Uterus (tissue), 4 donors: ENCODE data around the gene GALNT14. TPM values are rescaled to one million over a fixed set of nuclear protein-coding genes. Genes with fewer than 3 reads are reported as not detected.

Source experiments
- DNase-seq, 2 donors: peaks; one replicate each; pipeline ENCODE4 v3.0.0-alpha.2; 2019 to 2020
- H3K27ac ChIP-seq, 2 donors: fragments of 200-600 bp; sonication (generic); 1 replicate in 1 of 2; 2 replicates in 1 of 2; pipeline ENCODE4 v1.5.1; 2016 to 2018
- H3K27me3 ChIP-seq, 2 donors: fragments of 200-600 bp; sonication (generic); one replicate each; pipeline ENCODE4 v1.5.1; 2018 to 2019; ENCODE audit warnings: control low read depth in 1 of 2
- H3K36me3 ChIP-seq, 2 donors: fragments of 200-600 bp; sonication (generic); one replicate each; pipeline ENCODE4 v1.5.1; 2019; ENCODE audit warnings: control low read depth in 1 of 2
- H3K4me1 ChIP-seq, 2 donors: fragments of 200-600 bp; sonication (generic); one replicate each; pipeline ENCODE4 v1.5.1; 2018 to 2019; ENCODE audit warnings: control low read depth in 1 of 2
- H3K4me3 ChIP-seq, 2 donors: fragments of 200-600 bp; sonication (generic); 1 replicate in 1 of 2; 2 replicates in 1 of 2; pipeline ENCODE4 v1.5.1; 2018 to 2019; ENCODE audit warnings: mild to moderate bottlenecking in 1 of 2
- H3K9me3 ChIP-seq, 2 donors: fragments of 200-600 bp; sonication (generic); one replicate each; pipeline ENCODE4 v1.5.1; 2019; ENCODE audit warnings: control low read depth in 1 of 2
- CTCF ChIP-seq, 4 experiments: fragments of 200-600 bp in 2 of 4; fragments of 450-650 bp in 2 of 4; sonication (generic) in 2 of 4; IDR thresholded peaks; one replicate each; pipeline ENCODE4 v1.5.1; 2016 to 2019; ENCODE audit warnings: antibody characterized with exemption in 4 of 4, mild to moderate bottlenecking in 2 of 4, moderate library complexity in 1 of 4
- POLR2A ChIP-seq, 2 donors: fragments of 450-650 bp; IDR thresholded peaks; one replicate each; pipeline ENCODE4 v1.6.1; 2016; ENCODE audit warnings: antibody characterized with exemption in 2 of 2, mild to moderate bottlenecking in 1 of 2, moderate library complexity in 1 of 2
- intact Hi-C: fragments of 100-400 bp; cut with DNase I; formaldehyde crosslinking; loops from one replicate; pipeline ENCODE4 v1.15.1; 2023; ENCODE audit warnings: low total_unique reads
- total RNA-seq, 4 donors: library from RNA; depleted of rRNA in 3 of 4; stranded (reverse); fragments of >200 nt in 3 of 4; gene quantifications; one replicate each; pipeline versions ENCODE4 v1.1.0 to v1.2.4, GENCODE V29; 2014 to 2023
- donor health status: DM: yes; HTN: yes; CAD: no.

Gene GALNT14
- total RNA-seq, 4 donors from 2014 or later = 0.58 to 4.0 TPM; not detected in 2

- intact Hi-C loops = no loop called here
- no peaks in the 10 kb centered on the region for H3K9me3 ChIP-seq
- no peaks in the 10 kb centered on the region for H3K36me3 ChIP-seq
- H3K27me3 ChIP-seq = no peaks in the 10 kb centered on the region
- no peak for DNase-seq
- no peak overlapping the region for H3K27ac ChIP-seq
- no peak for TF ChIP-seq CTCF (IDR thresholded peaks at IDR 0.05)
- TF ChIP-seq POLR2A (IDR thresholded peaks at IDR 0.05) = no peak
- no peaks in the 10 kb centered on the region for H3K4me1 ChIP-seq
- no peak overlapping the region for H3K4me3 ChIP-seq
Observed at GRCh38 chr2:31107591-31108300, 30.5 kb downstream of the GALNT14 start.

GRCh38 chr2:31101701-31102100 is 36.5 kb downstream of the GALNT14 start:
- Histone ChIP-seq H3K4me3 (no peak overlapping the region), H3K4me1 (no peaks in the 10 kb centered on the region), H3K36me3 (no peaks in the 10 kb centered on the region), H3K9me3 (no peaks in the 10 kb centered on the region), H3K27me3 (no peaks in the 10 kb centered on the region), H3K27ac (no peak overlapping the region)
- DNase-seq = no peak
- no peak for TF ChIP-seq POLR2A (IDR thresholded peaks at IDR 0.05)
- TF ChIP-seq CTCF (IDR thresholded peaks at IDR 0.05) = no peak
- intact Hi-C loops = no loop called here

GRCh38 chr2:31097962-31098613 is 40.2 kb downstream of the GALNT14 start:
- Histone ChIP-seq H3K36me3 (no peaks in the 10 kb centered on the region), H3K27ac (no peak overlapping the region), H3K4me3 (no peak overlapping the region), H3K4me1 (no peaks in the 10 kb centered on the region), H3K9me3 (no peaks in the 10 kb centered on the region), H3K27me3 (no peaks in the 10 kb centered on the region)
- intact Hi-C loops = no loop called here
- no peak for DNase-seq
- no peak for TF ChIP-seq POLR2A (IDR thresholded peaks at IDR 0.05)
- no peak for TF ChIP-seq CTCF (IDR thresholded peaks at IDR 0.05)

GRCh38 chr2:31090188-31090587 is 48.1 kb downstream of the GALNT14 start:
- Histone ChIP-seq H3K9me3 (no peaks in the 10 kb centered on the region), H3K27ac (no peak overlapping the region), H3K4me1 (no peaks in the 10 kb centered on the region), H3K4me3 (no peak overlapping the region), H3K27me3 (no peaks in the 10 kb centered on the region), H3K36me3 (no peaks in the 10 kb centered on the region)
- intact Hi-C loops = no loop called here
- no peak for DNase-seq
- no peak for TF ChIP-seq CTCF (IDR thresholded peaks at IDR 0.05)
- no peak for TF ChIP-seq POLR2A (IDR thresholded peaks at IDR 0.05)

GRCh38 chr2:31089645-31090044 is 48.6 kb downstream of the GALNT14 start:
- no peak overlapping the region for H3K4me3 ChIP-seq
- H3K27me3 ChIP-seq = no peaks in the 10 kb centered on the region
- no peak for TF ChIP-seq POLR2A (IDR thresholded peaks at IDR 0.05)
- no peak for TF ChIP-seq CTCF (IDR thresholded peaks at IDR 0.05)
- no peak for DNase-seq
- no peaks in the 10 kb centered on the region for H3K9me3 ChIP-seq
- H3K4me1 ChIP-seq = no peaks in the 10 kb centered on the region
- H3K36me3 ChIP-seq = no peaks in the 10 kb centered on the region
- H3K27ac ChIP-seq = no peak overlapping the region
- intact Hi-C loops = no loop called here
